COLO829 (cell line): ENCODE measurements around the gene RADIL.
"Not testable (repeated sequence)": the region's sequence is repeated elsewhere in the genome, so short reads cannot be mapped to it uniquely, and the experiment has no call there.

Experiments
- DNase-seq: peaks from one replicate; pipeline ENCODE4 v3.0.0; 2012; ENCODE audit warnings: low spot score

The RADIL gene

GRCh38 chr7:4808565-4808964 is 75.0 kb downstream of the RADIL start:
- no peak for DNase-seq

- no peak for DNase-seq
These were observed 75.5 kb downstream of the RADIL start for GRCh38 chr7:4808026-4808425.

- DNase-seq = no peak
These were observed 75.9 kb downstream of the RADIL start for GRCh38 chr7:4807598-4808016.

- DNase-seq = no peak
These were observed 76.4 kb downstream of the RADIL start for GRCh38 chr7:4806983-4807597.

- no peak for DNase-seq
These were observed 77.6 kb downstream of the RADIL start for GRCh38 chr7:4805984-4806300.

GRCh38 chr7:4805110-4805983 is 78.2 kb downstream of the RADIL start:
- no peak for DNase-seq

- no peak for DNase-seq
These were observed 79.9 kb downstream of the RADIL start for GRCh38 chr7:4803397-4804241.

- not testable (repeated sequence) for DNase-seq
These were observed 80.9 kb downstream of the RADIL start for GRCh38 chr7:4802577-4802976.

GRCh38 chr7:4801839-4802231 is 81.7 kb downstream of the RADIL start:
- DNase-seq = no peak

- no peak for DNase-seq
These were observed 82.3 kb downstream of the RADIL start for GRCh38 chr7:4800926-4801838.

GRCh38 chr7:4800487-4800886 is 83.0 kb downstream of the RADIL start:
- no peak for DNase-seq

GRCh38 chr7:4799508-4800268 is 83.8 kb downstream of the RADIL start:
- DNase-seq = no peak

- DNase-seq = no peak
These were observed 84.7 kb downstream of the RADIL start for GRCh38 chr7:4798706-4799235.

GRCh38 chr7:4797858-4798705 is 85.4 kb downstream of the RADIL start:
- peak; percentile 66 for DNase-seq

GRCh38 chr7:4796453-4796852 is 87.1 kb downstream of the RADIL start:
- no peak for DNase-seq

GRCh38 chr7:4794591-4795350 is 88.7 kb downstream of the RADIL start:
- DNase-seq = no peak

- DNase-seq = not testable (repeated sequence)
These were observed 89.3 kb downstream of the RADIL start for GRCh38 chr7:4794171-4794570.

GRCh38 chr7:4793385-4793993 is 90.0 kb downstream of the RADIL start:
- not testable (repeated sequence) for DNase-seq
